ENCODE data around the gene ANKMY2.
A peak's percentile ranks its signal among the peaks of the same experiment; 100 is the strongest.

The ANKMY2 gene

GRCh38 chr7:16675277-16675676 is 29.7 kb upstream of the ANKMY2 start:
- Histone ChIP-seq H3K36me3 (ENCODE audit: low read depth) (peaks cover 66% of the 10 kb centered on the region), H3K9me3 (ENCODE audit: severe bottlenecking) (no peaks in the 10 kb centered on the region), H3K27me3 (ENCODE audit: insufficient read depth, poor library complexity, severe bottlenecking) (no peaks in the 10 kb centered on the region), H3K4me3 (ENCODE audit: severe bottlenecking) (no peak overlapping the region), H3K4me1 (ENCODE audit: insufficient read depth, poor library complexity, severe bottlenecking) (peaks cover 8% of the 10 kb centered on the region), H3K27ac (ENCODE audit: poor library complexity, severe bottlenecking) (no peak overlapping the region)
- no peak for DNase-seq (ENCODE audit: low spot score)
- no peak for TF ChIP-seq CTCF (IDR thresholded peaks at IDR 0.05; ENCODE audit: poor library complexity, severe bottlenecking)
- ATAC-seq (ENCODE audit: low read depth): no peak

GRCh38 chr7:16671811-16672210 is 26.3 kb upstream of the ANKMY2 start:
- no peak for TF ChIP-seq CTCF (IDR thresholded peaks at IDR 0.05; ENCODE audit: poor library complexity, severe bottlenecking)
- Histone ChIP-seq H3K4me3 (ENCODE audit: severe bottlenecking) (no peak overlapping the region), H3K27ac (ENCODE audit: poor library complexity, severe bottlenecking) (no peak overlapping the region), H3K27me3 (ENCODE audit: insufficient read depth, poor library complexity, severe bottlenecking) (no peaks in the 10 kb centered on the region), H3K9me3 (ENCODE audit: severe bottlenecking) (no peaks in the 10 kb centered on the region), H3K4me1 (ENCODE audit: insufficient read depth, poor library complexity, severe bottlenecking) (peaks cover 28% of the 10 kb centered on the region), H3K36me3 (ENCODE audit: low read depth) (peaks cover 69% of the 10 kb centered on the region)
- DNase-seq (ENCODE audit: low spot score): no peak
- ATAC-seq (ENCODE audit: low read depth): no peak

DNA sequence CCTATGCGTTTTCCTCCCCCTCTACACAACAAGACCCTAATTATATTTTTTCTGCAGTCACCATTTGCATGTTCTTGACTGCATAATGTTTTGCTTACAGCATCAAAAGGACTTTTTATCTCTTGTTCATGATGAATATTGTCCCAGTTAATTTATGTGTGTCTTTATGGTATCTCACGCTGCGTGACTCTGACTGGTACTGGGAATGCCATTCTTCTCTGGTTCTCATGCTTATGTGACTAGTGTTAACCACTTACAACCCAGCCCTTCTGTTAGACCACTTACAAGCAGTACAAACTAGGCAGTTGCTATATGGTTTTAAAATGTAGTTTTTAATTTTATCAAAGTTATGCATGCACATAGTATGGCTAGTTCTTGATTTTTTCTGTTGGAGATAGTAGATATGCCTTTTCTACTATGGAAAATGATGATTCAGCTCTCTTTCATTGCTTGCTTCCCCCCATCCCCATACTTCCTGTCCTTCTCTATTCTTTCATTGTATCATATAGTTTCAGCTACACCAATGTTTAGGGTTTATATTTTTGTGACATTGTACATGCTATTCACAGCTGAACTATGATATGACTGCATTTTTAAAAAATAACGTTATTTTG is 25.3 kb upstream of the ANKMY2 start:
- no peak for ATAC-seq (ENCODE audit: low read depth)
- H3K4me1 ChIP-seq (ENCODE audit: insufficient read depth, poor library complexity, severe bottlenecking): peaks cover 28% of the 10 kb centered on the region
- no peak for TF ChIP-seq CTCF (IDR thresholded peaks at IDR 0.05; ENCODE audit: poor library complexity, severe bottlenecking)
- H3K4me3 ChIP-seq (ENCODE audit: severe bottlenecking): no peak overlapping the region
- no peaks in the 10 kb centered on the region for H3K27me3 ChIP-seq (ENCODE audit: insufficient read depth, poor library complexity, severe bottlenecking)
- no peak overlapping the region for H3K27ac ChIP-seq (ENCODE audit: poor library complexity, severe bottlenecking)
- DNase-seq (ENCODE audit: low spot score): no peak
- no peaks in the 10 kb centered on the region for H3K9me3 ChIP-seq (ENCODE audit: severe bottlenecking)
- peaks cover 68% of the 10 kb centered on the region for H3K36me3 ChIP-seq (ENCODE audit: low read depth)

DNA sequence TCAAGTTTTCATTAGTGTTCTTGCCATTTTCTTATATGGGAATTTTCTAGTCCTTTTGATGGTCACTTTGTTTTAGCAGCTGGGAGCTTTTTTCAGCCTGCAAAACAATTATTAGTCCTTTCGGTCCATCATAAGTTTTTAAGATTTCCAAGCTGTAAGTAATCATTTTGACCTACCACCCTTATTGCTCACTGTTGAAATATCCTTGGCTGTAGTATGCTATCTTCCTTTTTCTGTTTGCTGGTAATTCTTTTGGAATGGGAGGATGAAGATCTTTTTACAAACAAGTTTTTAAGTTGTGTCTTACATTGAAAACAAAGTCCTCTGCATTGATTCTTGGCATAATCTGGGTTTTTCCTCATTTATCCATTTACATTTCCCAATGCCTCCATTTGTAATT is 24.5 kb upstream of the ANKMY2 start:
- Histone ChIP-seq H3K4me1 (ENCODE audit: insufficient read depth, poor library complexity, severe bottlenecking) (peaks cover 28% of the 10 kb centered on the region), H3K4me3 (ENCODE audit: severe bottlenecking) (no peak overlapping the region), H3K9me3 (ENCODE audit: severe bottlenecking) (no peaks in the 10 kb centered on the region), H3K27me3 (ENCODE audit: insufficient read depth, poor library complexity, severe bottlenecking) (no peaks in the 10 kb centered on the region), H3K36me3 (ENCODE audit: low read depth) (peaks cover 66% of the 10 kb centered on the region), H3K27ac (ENCODE audit: poor library complexity, severe bottlenecking) (peak overlapping the region; percentile 81)
- DNase-seq (ENCODE audit: low spot score) (no peak), ATAC-seq (ENCODE audit: low read depth) (no peak)
- no peak for TF ChIP-seq CTCF (IDR thresholded peaks at IDR 0.05; ENCODE audit: poor library complexity, severe bottlenecking)

DNA sequence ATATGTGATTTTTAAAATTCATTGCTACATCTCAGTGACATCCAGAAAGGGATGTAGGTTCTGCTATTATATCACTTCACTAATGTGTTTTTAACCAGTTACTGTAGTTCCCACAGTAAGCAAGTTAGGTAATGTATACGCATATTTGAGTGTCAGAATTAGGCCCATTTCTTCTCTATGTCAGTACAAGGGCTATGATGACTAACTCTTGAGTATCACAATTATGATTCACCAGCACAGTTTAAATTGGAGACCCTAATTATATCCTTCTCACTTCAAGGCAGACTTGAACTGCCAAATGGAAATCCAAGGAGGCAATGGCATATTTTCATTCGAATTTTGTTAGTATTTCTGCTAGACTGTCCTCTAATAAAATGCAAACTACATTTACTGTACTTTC is 24.0 kb upstream of the ANKMY2 start:
- no peak for TF ChIP-seq CTCF (IDR thresholded peaks at IDR 0.05; ENCODE audit: poor library complexity, severe bottlenecking)
- DNase-seq (ENCODE audit: low spot score) (no peak), ATAC-seq (ENCODE audit: low read depth) (no peak)
- Histone ChIP-seq H3K4me1 (ENCODE audit: insufficient read depth, poor library complexity, severe bottlenecking) (peaks cover 28% of the 10 kb centered on the region), H3K9me3 (ENCODE audit: severe bottlenecking) (no peaks in the 10 kb centered on the region), H3K36me3 (ENCODE audit: low read depth) (peaks cover 62% of the 10 kb centered on the region), H3K27ac (ENCODE audit: poor library complexity, severe bottlenecking) (peak overlapping the region; percentile 81), H3K27me3 (ENCODE audit: insufficient read depth, poor library complexity, severe bottlenecking) (no peaks in the 10 kb centered on the region), H3K4me3 (ENCODE audit: severe bottlenecking) (no peak overlapping the region)

Data from RWPE2 (cell line).